ENCODE results near the gene NODAL. TPM values are rescaled to one million over a fixed set of nuclear protein-coding genes. Genes with fewer than 3 reads are reported as not detected.

Gene NODAL
- total RNA-seq, 1 donor = not detected

DNA sequence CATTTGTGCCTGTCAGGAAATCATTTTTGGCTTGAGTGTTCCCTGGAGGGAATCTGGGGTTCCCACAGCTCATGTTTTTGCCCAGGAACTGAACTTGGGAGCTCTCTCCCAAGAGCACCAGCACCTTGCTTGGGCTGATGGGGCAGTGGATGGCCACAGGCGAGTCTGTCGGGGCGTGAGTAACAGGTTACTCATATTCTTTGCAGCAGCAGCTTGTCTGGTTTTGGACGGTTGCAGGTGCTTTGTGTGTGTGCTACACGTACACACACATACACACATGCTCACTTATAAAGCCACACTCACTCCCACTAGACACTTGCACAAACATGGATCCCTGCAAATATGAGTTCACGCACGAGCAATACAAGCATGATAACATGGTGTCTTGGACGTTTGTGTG lies 34.2 kb upstream of the NODAL start:
- no peak for DNase-seq (ENCODE audit: low read depth)
- H3K4me3 ChIP-seq (ENCODE audit: low read depth, low read length) = no peak overlapping the region
- no peak for TF ChIP-seq CTCF (IDR thresholded peaks at IDR 0.05; ENCODE audit: insufficient read depth, low read length)

DNA sequence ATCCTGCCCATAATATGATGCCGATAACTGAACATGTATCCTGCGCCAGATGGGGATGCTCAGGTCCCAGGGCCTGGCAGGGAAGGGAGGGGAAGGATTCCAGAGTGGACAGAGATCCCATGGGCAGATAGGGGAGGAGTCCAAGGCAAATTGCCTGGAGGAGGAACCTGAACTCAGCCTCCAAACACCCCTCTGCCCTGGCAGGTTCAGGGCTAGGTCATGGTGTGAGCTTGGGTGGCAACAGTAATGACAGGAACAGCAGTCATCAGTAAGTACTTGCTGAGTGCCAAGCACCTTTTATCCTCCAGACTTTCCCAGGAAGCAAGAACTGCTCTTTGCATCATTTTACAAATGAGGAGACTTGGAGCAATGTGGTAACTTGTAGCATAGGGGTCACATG lies 33.3 kb upstream of the NODAL start:
- no peak for DNase-seq (ENCODE audit: low read depth)
- H3K4me3 ChIP-seq (ENCODE audit: low read depth, low read length) = no peak overlapping the region
- TF ChIP-seq CTCF (IDR thresholded peaks at IDR 0.05; ENCODE audit: insufficient read depth, low read length) = no peak

DNA sequence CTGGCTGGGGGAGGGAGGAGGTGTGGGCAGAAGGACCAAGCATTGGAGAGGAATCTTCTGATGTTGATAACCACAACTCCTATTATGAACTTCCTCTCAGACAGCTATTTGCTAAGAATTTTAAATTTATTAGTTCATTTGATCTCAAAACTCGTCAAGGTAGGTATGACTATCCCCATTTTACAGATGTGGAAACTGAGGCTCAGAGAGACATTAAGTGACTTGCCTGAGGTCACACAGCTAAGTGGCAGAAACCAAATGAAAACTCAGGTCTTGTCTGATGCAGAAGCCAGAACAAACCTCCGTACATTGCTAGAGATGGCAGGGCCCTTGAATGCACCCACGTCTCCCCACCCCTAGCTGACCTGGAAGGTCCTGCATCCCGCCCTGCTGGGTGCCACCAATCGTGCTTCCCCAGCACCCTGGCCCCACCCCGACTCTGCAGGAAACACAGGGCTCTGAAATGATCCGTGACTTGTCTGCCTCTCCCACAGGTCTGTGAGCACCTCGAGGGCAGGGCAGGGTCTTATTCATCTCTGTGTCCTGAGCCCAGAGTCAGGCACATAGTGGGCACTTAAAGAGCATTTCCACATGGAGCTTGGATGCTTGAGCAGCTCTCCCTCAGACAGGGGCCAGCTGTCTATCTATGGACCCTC lies 31.4 kb upstream of the NODAL start:
- H3K4me3 ChIP-seq (ENCODE audit: low read depth, low read length) = no peak overlapping the region
- TF ChIP-seq CTCF (IDR thresholded peaks at IDR 0.05; ENCODE audit: insufficient read depth, low read length) = no peak

GRCh38 chr10:70466951-70467350 lies 25.5 kb upstream of the NODAL start:
- TF ChIP-seq CTCF (IDR thresholded peaks at IDR 0.05; ENCODE audit: insufficient read depth, low read length) = no peak
- no peak for DNase-seq (ENCODE audit: low read depth)

More for the DNA sequence above, 31.4 kb upstream of the NODAL start:
- no peak for DNase-seq (ENCODE audit: low read depth)

DNA sequence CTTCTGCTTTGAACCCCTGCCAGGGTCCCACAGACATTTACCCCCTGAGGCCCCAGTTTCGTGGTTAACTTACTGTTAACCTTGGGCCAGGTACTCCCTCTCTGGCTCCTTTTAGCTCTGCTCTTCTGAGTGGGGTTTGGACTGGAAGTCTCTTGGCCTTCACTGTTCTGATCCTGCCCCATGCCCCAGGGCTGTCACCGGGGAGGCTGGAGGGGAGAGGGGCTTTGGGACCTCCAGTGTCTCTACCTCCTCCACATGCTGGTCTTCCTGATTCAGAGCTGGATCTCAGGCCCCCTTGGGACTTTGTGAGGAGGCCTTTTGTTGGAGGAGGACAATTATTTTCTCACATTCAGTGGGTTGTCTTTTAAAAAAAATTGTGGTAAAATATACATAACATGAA lies 24.4 kb upstream of the NODAL start:
- no peak overlapping the region for H3K4me3 ChIP-seq (ENCODE audit: low read depth, low read length)
- no peak for DNase-seq (ENCODE audit: low read depth)
- no peak for TF ChIP-seq CTCF (IDR thresholded peaks at IDR 0.05; ENCODE audit: insufficient read depth, low read length)

More at GRCh38 chr10:70466951-70467350, 25.5 kb upstream of the NODAL start:
- H3K4me3 ChIP-seq (ENCODE audit: low read depth, low read length) = no peak overlapping the region

GRCh38 chr10:70465278-70465677 lies 23.8 kb upstream of the NODAL start:
- no peak overlapping the region for H3K4me3 ChIP-seq (ENCODE audit: low read depth, low read length)
- TF ChIP-seq CTCF (IDR thresholded peaks at IDR 0.05; ENCODE audit: insufficient read depth, low read length) = no peak
- no peak for DNase-seq (ENCODE audit: low read depth)
